Right lobe of liver (tissue), 4 donors: ENCODE data around the gene ZNF827.

ENCODE experiments used
- POLR2A ChIP-seq: fragments of 450-650 bp; IDR thresholded peaks from one replicate; pipeline ENCODE4 v1.6.1; 2017; ENCODE audit warnings: antibody characterized with exemption, mild to moderate bottlenecking
- TF ChIP-seq, protein P1 (sequence below), 4 donors: fragments of 200-600 bp in 3 of 4; fragments of 450-650 bp in 1 of 4; IDR thresholded peaks; one replicate each; pipeline versions ENCODE4 v1.5.1 to v1.8.0; 2016 to 2022; ENCODE audit warnings: antibody characterized with exemption in 4 of 4, mild to moderate bottlenecking in 2 of 4
- donor health status: DM: no; HTN: no; CAD: no.
- donor health status: DM: no; HTN: no; CAD: no.
- donor health status: DM: no; HTN: yes; CAD: no.

DNA sequence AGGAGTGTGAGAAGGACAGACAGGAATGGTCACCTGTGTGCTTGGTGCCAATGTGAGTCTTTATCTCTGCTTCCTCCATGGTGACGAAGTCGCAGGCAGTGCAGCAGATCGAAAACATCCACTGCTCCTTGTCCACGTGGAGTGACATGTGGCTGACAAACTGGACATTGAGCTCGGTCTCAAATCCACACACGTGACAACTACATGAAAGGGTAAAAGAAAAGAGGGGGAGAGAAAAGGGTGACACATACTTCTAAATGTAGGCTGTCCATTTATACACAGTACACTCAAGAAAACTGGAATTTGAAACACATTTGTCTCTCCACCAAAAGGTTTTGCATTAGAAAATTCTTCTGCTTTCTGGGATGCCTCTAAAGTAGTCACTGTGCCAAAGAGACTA lies 164.2 kb downstream of the ZNF827 start:
- TF ChIP-seq POLR2A, result no peak
- TF ChIP-seq, protein P1, sequence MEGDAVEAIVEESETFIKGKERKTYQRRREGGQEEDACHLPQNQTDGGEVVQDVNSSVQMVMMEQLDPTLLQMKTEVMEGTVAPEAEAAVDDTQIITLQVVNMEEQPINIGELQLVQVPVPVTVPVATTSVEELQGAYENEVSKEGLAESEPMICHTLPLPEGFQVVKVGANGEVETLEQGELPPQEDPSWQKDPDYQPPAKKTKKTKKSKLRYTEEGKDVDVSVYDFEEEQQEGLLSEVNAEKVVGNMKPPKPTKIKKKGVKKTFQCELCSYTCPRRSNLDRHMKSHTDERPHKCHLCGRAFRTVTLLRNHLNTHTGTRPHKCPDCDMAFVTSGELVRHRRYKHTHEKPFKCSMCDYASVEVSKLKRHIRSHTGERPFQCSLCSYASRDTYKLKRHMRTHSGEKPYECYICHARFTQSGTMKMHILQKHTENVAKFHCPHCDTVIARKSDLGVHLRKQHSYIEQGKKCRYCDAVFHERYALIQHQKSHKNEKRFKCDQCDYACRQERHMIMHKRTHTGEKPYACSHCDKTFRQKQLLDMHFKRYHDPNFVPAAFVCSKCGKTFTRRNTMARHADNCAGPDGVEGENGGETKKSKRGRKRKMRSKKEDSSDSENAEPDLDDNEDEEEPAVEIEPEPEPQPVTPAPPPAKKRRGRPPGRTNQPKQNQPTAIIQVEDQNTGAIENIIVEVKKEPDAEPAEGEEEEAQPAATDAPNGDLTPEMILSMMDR (IDR thresholded peaks at IDR 0.05), result no peak
